Stimulated activated CD4-positive, alpha-beta T cell treated with anti-CD3 and anti-CD28 coated beads, Interleukin-12 subunit alpha, Interleukin-12 subunit beta, amount 100 ng/mL, for 4 hours (primary cell): ENCODE results near the gene CFAP58.

Source experiments
- DNase-seq: peaks from one replicate; pipeline ENCODE4 v3.0.0-alpha.2; 2020

CFAP58 gene

GRCh38 chr10:104337521-104337984 is 16.1 kb upstream of the CFAP58 start:
- DNase-seq = no peak

DNA sequence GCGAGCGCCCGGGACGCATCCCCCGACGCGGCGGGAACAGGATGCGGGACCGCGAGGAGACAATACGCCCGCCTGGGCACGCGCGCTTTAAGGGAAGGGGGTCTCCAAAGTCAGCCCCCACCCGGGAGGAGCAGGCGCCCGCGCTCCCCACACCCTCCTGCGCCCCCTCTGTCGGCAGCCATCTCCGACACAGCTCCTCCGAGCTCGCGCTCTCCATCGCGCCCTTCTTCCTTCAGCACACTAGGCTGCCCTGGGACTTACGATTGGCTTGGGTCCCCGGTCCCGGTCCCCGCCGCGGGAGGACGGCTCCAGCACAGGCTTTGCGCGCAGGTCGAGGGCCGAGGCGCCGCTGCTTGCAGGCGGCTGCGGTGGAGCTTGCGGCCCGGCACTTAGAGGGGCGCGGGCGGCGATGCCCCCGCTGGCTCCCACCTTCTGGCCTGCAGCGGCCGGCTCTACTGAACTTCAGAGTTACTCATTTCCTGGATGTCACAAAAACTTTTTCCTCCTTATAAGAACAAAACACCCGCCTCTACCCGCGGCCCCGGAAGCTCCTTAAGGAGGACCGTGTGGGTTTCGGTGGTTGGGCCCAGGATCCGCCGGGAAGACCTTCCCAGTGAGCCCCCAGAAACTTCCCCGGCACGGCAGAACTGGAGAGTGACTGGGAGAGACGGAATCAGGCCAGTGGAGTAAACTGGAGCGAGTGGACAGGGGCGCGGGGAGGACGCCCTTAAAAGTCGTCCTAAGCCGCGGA is 15.5 kb upstream of the CFAP58 start, which contains the start of gene ITPRIP:
Gene ITPRIP (minus strand): TSS at position 481 of the 751 bp plus-strand sequence. CDS start 22,414 bp downstream, outside the sequence.
- peak; percentile 65 for DNase-seq

- DNase-seq = no peak
These were observed 14.0 kb upstream of the CFAP58 start for GRCh38 chr10:104339469-104340110.

DNA sequence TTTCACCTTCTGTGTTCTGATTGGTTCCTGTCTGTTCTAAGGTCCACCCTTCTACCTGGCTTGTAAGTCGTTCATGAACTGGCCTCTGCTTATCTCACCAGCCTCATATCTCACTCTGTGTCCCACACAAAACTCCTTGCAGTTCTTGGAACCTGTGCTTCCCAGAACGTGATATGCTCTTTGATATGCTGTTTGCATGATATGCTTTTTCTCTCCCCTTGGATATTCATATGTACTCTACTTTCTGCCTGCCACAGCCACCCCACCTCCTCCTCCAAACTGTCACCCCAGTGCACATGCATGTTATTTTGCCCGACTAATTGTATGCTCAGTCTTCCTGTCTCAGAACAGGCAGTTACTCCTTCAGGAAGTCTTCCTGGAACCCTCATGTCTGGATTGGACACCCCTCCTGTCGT is 13.5 kb upstream of the CFAP58 start:
- DNase-seq = no peak

DNA sequence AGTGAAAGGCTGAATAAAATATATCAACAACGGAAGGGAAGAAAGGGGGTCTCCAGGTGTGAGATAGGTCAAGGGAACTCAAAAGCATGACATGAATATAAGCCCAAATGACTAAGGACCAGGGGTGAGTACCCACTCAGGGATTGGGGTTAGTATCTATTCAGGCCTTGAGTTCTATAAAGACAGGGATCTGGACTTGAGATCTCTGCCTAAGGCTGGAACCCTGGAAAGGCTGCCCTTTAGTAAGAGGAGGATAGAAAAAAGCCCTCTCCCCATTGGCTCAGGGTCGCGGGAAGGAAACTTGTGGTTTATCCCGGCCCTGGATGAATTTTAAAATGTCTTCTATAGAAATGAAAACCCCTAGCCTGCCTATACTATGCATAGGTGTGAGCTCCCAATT is 13.0 kb upstream of the CFAP58 start:
- no peak for DNase-seq

- DNase-seq = no peak
These were observed 10.7 kb upstream of the CFAP58 start for GRCh38 chr10:104342941-104343411.

- no peak for DNase-seq
These were observed 9.4 kb upstream of the CFAP58 start for GRCh38 chr10:104344219-104344618.

DNA sequence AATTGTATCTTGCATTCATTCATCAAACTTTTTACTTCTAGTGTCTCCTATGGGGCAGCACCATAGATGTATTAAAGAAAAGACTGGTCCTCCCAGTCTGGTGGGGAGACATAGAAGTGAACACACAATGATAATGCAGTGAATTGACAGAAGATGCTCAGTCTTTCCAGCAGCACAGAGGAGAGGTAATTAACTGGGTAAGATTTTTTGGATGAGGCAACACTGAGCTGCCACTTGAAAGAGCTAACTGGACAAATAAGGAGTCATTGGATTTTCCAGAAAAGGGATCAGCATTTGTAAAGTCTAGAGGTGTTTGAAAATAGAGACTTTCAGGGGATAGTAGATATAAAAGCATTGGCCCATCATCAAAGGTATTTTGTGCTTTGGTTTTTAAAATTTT is 8.1 kb upstream of the CFAP58 start:
- DNase-seq = no peak

GRCh38 chr10:104345941-104346340 is 7.7 kb upstream of the CFAP58 start:
- no peak for DNase-seq

- no peak for DNase-seq
These were observed 6.2 kb upstream of the CFAP58 start for GRCh38 chr10:104347295-104348045.

DNA sequence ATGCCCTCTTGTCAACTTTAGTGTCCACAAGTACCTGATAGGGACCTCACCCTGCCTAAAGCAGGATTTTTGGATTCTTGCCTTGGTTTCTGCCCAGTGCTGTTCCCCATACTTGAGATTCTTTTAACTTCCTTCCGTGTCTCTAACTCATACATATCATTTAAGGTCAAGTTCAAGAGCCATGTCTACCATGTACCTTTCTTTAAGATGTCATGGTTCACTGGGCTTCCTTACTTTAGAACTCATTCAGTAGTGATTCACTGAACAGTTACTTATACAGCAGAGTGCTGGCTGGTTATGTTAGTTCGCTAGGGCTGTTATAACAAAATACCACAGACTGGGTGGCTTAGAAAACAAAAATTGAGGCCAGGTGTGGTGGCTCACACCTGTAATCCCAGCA is 5.0 kb upstream of the CFAP58 start:
- DNase-seq = no peak

GRCh38 chr10:104349623-104350126 is 4.0 kb upstream of the CFAP58 start:
- DNase-seq = no peak

DNA sequence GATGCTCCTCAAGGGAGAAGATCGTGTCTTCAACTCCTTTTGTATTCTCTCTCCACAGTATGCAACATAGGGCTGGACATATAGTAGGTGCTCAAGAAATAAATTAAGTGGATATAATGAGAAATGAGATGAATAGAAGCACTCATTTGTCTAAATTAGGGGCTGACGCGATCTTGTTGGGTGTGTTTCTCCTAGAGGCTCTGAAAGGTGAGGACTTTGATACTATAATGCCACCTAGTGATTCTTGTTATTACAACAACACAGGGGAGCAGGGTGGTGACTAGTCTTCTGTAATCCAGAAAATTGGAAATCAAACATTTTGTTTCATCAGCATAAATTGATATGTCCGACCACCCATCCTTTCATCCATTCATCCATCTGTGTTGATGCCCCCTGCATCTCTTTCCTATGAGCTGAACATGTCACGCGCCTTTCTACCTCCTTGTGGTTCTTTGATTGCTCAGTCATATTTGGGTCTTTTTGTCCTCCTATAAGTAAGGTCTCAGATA is 3.5 kb upstream of the CFAP58 start:
- DNase-seq = no peak

DNA sequence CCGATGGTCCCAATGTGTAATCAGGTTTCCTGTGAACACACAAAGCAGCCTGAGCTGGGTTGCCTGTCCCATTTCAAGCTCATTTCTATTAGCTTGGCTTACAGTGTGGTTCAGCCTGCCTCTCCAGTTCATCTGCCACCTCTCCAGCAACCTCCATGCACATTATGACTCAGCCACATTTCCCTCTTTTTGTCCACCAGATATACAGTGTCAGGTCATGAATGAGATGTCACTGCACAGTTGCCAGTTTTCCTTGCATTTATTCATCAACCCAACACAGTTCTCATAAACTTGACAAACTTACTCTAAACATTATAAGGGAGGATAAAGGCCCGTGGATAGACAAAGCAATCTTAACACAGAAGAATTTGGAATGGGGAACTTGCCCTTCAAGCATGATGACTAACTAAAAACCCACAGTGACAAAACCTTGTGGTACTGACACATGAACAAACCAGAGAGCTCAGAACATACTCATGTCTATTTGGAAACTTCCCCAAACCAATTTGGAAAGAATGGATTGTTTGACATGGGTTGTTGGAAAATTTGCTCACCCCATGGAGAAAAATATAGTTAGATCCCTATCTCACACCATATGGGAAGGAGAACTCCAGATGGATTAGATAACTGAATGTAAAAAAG is 2.5 kb upstream of the CFAP58 start:
- no peak for DNase-seq

DNA sequence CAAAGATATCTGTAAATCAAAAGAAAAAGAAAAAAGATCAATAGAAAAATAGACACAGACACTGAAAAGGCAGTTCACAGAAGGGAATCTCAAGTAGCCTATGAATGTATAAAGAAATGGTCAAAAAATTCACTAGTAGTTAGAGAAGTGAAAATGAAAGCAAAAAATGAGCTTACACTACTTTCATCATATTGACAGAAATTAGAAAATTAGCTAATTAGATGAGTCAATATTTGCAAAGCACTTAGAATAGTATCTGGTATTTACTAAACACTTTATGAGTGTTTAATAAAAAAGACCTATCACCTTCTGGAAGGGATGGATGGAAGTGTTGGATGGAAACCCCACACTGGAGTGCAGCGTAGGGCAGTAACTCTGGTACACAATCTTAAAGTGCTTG is 1.7 kb upstream of the CFAP58 start:
- DNase-seq = no peak

DNA sequence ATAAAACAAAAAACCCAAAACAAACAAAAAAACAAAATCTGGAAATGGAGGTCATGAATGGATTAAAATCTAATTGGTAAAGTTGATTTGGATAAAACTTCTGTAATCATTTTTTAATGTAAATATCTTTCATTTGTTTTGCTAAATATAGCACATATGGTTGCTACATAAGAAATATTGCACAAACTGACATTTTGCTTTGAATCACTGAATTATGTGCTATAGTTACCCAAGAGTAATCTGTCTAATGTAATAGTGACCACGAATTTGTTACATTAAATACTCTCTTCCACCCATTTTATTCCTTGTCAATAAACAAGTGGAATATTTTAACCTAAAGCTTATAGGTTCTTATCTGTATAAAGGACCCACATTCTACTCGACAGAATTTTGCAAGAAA is 6.2 kb downstream of the CFAP58 start:
- DNase-seq = no peak

DNA sequence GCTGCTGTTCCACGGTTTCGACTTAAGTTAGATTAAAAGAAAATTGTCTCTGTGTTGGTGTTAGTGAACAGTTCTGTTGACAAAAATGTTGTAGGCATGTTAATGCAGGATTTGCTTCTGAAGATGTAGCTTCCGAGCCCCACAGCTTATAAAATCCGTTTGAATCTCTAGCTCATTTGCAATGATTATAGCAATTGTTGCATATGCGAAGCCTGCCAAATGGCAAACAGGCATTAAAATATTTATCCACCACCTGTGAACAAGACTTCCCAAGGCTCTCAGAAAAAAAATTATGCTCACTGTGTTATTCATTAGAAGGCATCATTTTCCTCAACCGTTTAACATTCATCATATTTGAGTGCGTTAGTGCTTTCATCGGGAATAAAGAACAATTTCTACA is 14.3 kb downstream of the CFAP58 start:
- DNase-seq = no peak

- no peak for DNase-seq
These were observed 14.7 kb downstream of the CFAP58 start for GRCh38 chr10:104368381-104368780.

GRCh38 chr10:104371753-104372152 is 18.1 kb downstream of the CFAP58 start:
- DNase-seq = no peak

DNA sequence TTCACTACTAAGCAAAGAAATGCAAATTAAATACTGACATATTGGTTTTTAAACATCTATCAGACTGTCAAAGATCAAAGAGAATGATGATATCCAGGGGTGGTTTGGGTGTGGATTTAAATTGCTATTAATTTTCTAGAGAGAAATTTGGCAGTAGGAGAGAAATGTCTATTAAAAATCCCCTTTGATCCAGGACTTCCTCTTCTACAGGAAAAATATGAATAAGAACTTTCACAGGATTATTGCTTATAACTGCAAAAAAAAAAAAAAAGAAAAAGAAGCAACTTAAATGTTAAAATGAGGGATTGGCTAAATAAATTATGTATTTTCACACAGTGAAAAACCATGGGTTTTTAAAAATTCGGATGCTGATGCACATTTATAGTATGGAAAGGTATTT is 21.0 kb downstream of the CFAP58 start:
- no peak for DNase-seq

DNA sequence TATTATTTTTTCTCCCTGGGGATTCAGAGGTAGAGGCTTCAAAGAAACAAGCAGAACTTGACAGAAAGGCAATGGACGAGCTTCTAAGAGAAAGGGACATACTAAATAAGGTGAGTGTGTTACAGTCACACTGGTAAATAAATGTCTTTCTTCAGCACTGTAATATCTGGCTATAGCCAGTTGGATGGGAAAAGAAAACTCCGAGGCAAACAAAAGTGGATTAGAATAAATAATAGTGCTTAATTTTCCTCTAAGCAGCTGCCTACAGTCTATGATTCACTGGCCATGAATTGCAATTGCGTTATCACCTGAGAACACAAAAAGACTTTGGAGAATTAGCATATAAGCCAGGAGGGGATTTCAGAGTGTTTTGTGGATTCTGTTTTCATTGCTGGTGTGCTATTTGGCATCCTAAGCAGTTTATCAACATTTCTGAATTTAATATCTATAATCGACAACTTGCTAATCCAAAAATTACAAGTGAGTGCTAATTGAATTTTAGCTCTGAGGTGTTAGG is 23.2 kb downstream of the CFAP58 start:
- DNase-seq = no peak

DNA sequence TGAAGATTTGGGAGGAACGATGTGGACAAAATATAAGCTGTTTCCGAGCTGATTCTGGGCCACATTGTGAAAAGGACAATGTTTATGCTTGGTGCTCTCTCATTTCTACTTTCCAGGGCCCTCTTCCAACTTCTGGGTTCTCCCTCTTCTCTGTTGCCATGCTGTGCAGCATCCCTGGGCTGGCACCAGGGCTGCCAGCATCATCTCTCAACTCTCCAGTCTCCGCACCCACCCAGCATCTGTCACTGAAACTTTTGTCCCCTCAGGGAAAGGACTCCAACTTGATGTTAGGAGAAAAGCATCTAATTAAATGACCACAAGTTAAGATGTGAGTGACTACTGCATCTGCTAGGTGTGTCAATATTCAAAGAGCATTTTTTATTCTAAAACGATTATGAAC is 26.7 kb downstream of the CFAP58 start:
- no peak for DNase-seq
